GM19240 (cell line): Measurements from ENCODE around the gene RPL7A.
"Not testable (repeated sequence)": the region's sequence is repeated elsewhere in the genome, so short reads cannot be mapped to it uniquely, and the experiment has no call there.

Experiments used
- DNase-seq: peaks from one replicate; pipeline ENCODE4 v3.0.0; 2011; ENCODE audit warnings: low spot score; ENCODE audit not compliant: insufficient read length

Gene RPL7A

DNA sequence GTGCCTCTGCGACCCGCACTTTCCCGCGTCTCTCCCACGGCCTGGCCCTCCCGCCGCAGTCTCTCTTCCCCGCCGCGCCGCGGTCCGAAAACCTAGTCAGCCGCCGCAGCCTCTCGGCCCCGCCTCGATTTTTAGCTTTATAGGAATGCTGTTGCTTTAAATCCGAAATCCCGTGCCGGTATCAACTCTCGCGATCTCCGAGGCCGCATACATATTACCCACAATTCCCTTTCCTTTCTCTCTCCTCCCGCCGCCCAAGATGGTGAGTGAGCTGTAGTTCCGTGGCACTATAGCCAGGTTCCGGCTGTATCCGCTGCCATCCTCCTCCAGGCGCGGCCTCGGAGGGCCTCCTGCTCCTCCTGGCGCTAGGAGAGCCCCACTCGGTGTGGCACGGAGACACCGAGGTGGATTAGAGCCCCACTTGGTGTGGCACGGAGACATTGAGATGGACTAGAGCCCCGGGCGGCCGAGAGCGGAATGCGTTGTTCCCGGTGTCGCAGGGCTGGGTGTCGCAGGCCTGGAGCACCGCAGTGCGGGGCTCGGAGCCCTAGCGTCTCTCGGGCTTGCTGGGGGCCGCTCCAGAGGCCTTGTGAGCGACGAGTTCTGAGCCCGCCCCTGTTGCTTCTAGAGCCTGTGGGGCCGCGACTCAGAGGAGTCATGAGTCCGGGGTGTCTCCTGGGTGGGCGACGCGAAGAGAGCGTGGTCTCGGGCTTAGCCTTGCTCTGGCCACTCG is at the start of gene RPL7A, which contains the start of gene MED22:
Gene RPL7A (plus strand): TSS at position 234 of the 733 bp plus-strand sequence. CDS start 26 bp downstream, at position 260.
Gene MED22 (minus strand): TSS at position 147 of the 733 bp plus-strand sequence. CDS start 1,469 bp downstream, outside the sequence.
- DNase-seq: peak; percentile 70

- not testable (repeated sequence) for DNase-seq
These were observed 48.0 kb upstream of the RPL7A start for GRCh38 chr9:133299996-133300395.

GRCh38 chr9:133301253-133302230 is 46.5 kb upstream of the RPL7A start:
- DNase-seq: no peak

DNA sequence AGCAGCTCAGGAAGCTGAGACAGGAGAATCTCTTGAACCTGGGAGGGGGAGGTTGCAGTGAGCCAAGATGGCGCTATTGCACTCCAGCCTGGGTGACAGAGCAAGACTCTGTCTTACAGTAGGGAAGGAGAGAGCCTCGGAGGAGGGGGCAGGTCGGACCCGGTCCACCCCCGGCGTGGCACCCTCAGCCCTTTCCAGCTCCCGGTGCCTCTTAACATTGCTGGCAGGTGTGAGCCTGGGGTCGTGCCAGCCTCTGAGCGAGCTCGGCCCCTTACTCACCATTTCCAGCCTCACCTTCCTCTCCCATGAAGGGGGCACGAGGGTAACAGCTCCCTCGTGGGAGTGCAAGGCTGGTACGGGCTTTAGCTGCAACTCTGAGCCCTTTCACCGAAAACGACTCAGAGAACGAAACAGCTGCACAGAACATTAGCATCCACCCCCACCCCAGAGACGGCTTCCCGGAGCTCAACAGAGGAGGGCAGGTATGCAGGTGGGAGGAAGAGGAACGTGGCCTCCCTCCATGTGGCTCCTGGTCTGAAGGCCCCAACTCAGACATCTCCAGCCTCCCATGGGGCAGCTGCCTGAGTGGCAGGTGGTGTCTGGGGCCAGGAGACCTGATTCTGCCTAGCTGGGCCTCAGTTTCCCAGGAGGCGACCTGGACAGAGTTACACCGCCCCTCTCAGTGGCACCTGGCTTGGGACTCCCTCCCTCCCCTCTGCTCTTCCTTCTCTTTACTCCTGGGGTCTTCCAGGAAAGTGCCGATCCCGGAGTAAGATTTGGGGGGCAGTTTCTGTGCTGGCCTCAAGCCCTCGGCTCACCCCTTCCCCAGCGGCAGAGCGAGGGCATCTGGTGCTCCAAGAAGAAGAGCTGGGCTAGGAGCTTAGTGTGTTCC is 44.5 kb upstream of the RPL7A start:
- no peak for DNase-seq

- no peak for DNase-seq
These were observed 43.9 kb upstream of the RPL7A start for GRCh38 chr9:133304158-133304470.

- DNase-seq: no peak
These were observed 43.3 kb upstream of the RPL7A start for GRCh38 chr9:133304477-133305377.

- no peak for DNase-seq
These were observed 42.3 kb upstream of the RPL7A start for GRCh38 chr9:133305731-133306130.

- DNase-seq: no peak
These were observed 41.5 kb upstream of the RPL7A start for GRCh38 chr9:133306242-133307204.

- no peak for DNase-seq
These were observed 40.7 kb upstream of the RPL7A start for GRCh38 chr9:133307301-133307700.

GRCh38 chr9:133309608-133310007 is 38.4 kb upstream of the RPL7A start:
- no peak for DNase-seq

DNA sequence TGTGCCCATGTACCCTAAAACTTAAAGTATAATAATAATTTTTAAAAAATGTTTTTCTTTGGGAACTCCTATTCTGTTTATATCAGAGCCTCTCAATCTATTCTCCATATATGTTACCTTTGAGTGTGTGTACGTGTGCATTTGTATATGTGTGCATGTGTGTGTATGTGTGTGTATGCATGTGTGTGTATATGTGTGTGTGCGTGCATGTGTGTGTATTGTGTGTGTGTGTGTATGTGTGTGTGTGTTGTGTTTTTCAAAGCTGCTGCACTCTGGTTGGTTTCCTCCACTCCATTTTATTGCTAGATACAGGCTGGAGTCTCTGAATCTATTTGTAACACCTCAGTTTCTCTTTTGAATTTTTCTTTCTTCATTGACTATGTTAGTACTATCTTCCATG is 32.0 kb upstream of the RPL7A start:
- DNase-seq: no peak

- not testable (repeated sequence) for DNase-seq
These were observed 30.5 kb upstream of the RPL7A start for GRCh38 chr9:133317551-133317950.

DNA sequence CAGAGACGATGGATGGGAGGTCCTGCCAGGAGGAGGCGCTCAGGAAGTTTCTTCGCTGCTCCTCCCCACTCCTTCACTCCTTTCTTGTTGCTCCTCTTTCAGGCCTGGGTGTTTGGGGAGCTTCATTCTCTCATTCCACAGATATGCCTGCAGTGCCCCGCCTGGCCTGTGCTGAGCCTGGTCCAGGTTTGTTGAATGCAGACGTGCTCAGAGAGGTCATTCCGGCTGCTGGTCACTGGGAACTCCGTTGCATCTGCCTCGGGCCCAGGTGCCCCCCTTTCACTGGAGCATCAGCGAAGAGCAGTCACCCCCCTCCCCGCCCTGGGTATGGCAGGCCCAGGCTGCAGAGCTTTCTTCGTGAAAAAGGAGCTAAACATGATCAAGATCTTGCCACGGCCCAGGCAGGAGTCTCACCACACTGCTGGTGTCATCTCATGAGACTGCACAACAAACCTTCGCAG is 27.6 kb upstream of the RPL7A start:
- no peak for DNase-seq

GRCh38 chr9:133321411-133321935 is 26.5 kb upstream of the RPL7A start:
- no peak for DNase-seq

DNA sequence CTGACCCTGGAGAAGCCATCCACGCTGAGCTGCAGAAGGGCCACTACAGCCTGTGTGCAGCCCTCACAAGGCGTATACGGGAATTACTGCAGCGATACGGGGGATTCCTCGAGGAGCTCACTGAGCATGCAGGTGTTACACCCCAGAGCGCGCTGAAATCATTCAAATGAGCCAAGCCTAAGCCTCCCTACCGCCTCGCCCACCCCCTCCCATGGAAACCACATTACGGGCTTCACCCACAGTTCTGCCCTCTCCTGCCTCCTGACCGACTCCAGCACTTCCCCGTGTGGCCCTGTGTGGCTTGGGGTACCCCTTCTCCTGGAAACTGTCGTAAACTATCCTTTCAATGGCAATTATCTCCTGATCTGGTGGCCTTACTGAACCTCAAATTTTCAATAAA is 25.3 kb upstream of the RPL7A start:
- no peak for DNase-seq

DNA sequence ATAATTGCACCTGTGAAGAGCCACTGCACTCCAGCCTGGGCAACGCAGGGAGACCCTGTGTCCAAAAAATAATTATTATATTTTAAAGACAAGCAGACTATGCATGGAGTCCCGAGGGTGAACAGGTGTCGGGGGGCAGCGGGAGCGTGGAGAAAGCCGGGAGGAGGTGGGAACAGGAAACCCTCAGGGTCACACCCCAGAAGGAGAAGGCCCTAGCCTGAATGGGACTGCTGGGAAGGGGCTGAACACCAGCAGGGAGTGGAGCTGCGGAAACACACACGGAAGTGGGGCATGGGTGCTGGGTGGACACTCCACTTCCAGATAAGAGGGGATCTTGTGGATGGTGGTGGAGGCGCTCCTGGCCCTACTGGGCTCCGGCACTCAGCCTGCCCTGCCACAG is 24.8 kb upstream of the RPL7A start:
- DNase-seq: no peak

DNA sequence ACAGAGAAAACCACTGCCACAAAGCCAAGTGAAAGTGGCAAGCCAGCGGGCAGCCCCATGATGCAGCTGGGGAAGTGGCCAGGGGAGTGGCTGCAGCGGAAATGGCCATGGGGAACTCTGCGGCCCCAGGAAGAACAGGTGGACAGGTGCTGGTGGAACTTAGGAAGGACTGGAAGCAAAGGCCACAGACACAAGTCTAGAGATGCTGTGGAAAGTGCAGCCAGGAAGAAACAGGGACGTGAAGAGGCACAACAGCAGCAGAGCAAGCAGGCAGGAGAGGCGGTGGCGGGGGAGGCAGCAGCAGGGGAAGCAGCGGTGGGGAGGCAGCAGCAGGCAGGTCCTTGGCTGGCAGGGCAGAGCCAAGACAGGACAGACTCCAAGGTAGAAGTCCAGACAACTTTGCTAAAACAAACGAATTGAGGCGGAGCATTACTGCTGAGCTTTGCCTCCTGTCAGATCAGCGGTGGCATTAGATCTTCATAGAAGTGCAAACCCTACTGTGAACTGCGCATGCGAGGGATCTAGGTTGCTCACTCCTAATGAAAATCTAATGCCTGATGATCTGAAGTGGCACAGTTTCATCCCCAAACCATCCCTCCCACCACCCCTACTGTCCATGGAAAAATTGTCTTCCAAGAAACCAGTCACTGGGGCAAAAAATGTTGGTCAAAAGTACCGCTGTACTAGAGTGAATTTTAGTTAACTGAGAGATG is 23.9 kb upstream of the RPL7A start:
- no peak for DNase-seq

- not testable (repeated sequence) for DNase-seq
These were observed 21.0 kb upstream of the RPL7A start for GRCh38 chr9:133327021-133327420.
